B cell (primary cell): ENCODE data around the gene SPOP. TPM values are rescaled to one million over a fixed set of nuclear protein-coding genes. Genes with fewer than 3 reads are reported as not detected.

ENCODE experiments used
- ATAC-seq: fragments of 200-7000 bp; cut with Tn5 transposase; one replicate; pipeline ENCODE4 v1.10.0; 2021; ENCODE audit warnings: low read depth, mild to moderate bottlenecking, moderate number of reproducible peaks, moderate library complexity
- CTCF ChIA-PET: fragments of 350-600 bp; sonication (Branson Sonifier 250); formaldehyde crosslinking; loops from one replicate; lab custom pipeline; 2021; ENCODE audit warnings: antibody characterized with exemption, inconsistent platforms; lab: Charles Lee
- POLR2A ChIA-PET: fragments of 350-600 bp; sonication (Branson Sonifier 250); formaldehyde crosslinking; loops from one replicate; lab custom pipeline; 2021; ENCODE audit warnings: antibody characterized with exemption; lab: Charles Lee
- DNase-seq: peaks from one replicate; pipeline ENCODE4 v3.0.0; 2013
- H2AFZ ChIP-seq: 2 replicates; pipeline ENCODE4 v1.6.1; 2012; ENCODE audit warnings: mild to moderate bottlenecking, low read depth, low read length; ENCODE audit not compliant: insufficient read depth, poor library complexity, severe bottlenecking
- H3K27ac ChIP-seq, 2 donors: 1 replicate in 1 of 2; 2 replicates in 1 of 2; pipeline ENCODE4 v1.5.1; 2012 to 2013; ENCODE audit warnings: low read length in 2 of 2, mild to moderate bottlenecking in 2 of 2, moderate library complexity in 1 of 2
- H3K27me3 ChIP-seq, 4 experiments: fragments of 200-600 bp in 1 of 4; sonication (generic) in 1 of 4; replicated peaks in 1 of 4; 1 replicate in 2 of 4; 2 replicates in 2 of 4; pipeline versions ENCODE4 v1.6.1 to v1.7.0; 2013 to 2016; ENCODE audit warnings: low read length in 3 of 4, mild to moderate bottlenecking in 2 of 4, mixed read lengths in 1 of 4, moderate library complexity in 1 of 4; ENCODE audit not compliant: insufficient read depth in 4 of 4, control insufficient read depth in 3 of 4; ENCODE audit errors: control extremely low read depth in 1 of 4
- H3K36me3 ChIP-seq, 2 experiments: replicated peaks in 1 of 2; 1 replicate in 1 of 2; 2 replicates in 1 of 2; pipeline versions ENCODE4 v1.6.1 to v1.7.1; 2013; ENCODE audit warnings: low read length in 1 of 2; ENCODE audit not compliant: insufficient read depth in 2 of 2, control insufficient read depth in 1 of 2; ENCODE audit errors: control extremely low read depth in 1 of 2, extremely low read depth in 1 of 2
- H3K4me1 ChIP-seq, 2 donors: fragments of 200-600 bp in 1 of 2; sonication (generic) in 1 of 2; 1 replicate in 1 of 2; 2 replicates in 1 of 2; pipeline versions ENCODE4 v1.5.1 to v1.6.1; 2013 to 2017; ENCODE audit warnings: low read length in 2 of 2; ENCODE audit not compliant: control insufficient read depth in 2 of 2, insufficient read depth in 2 of 2
- H3K4me2 ChIP-seq: replicated peaks from 2 replicates; pipeline ENCODE3; 2012; ENCODE audit warnings: mild to moderate bottlenecking, low read depth, low read length; ENCODE audit not compliant: poor library complexity, severe bottlenecking
- H3K4me3 ChIP-seq, 5 experiments: fragments of 200-600 bp in 1 of 5; sonication (generic) in 1 of 5; 1 replicate in 3 of 5; 2 replicates in 2 of 5; pipeline versions ENCODE4 v1.5.1 to v1.7.0; 2011 to 2016; ENCODE audit warnings: low read length in 4 of 5, mild to moderate bottlenecking in 4 of 5, low read depth in 2 of 5, control low read depth in 1 of 5, moderate library complexity in 1 of 5; ENCODE audit not compliant: insufficient read depth in 1 of 5; ENCODE audit errors: control extremely low read depth in 1 of 5, extremely low read depth in 1 of 5
- H3K79me2 ChIP-seq: fragments of 200-600 bp; sonication (generic); one replicate; pipeline ENCODE4 v1.6.0; 2016; ENCODE audit warnings: low read length; ENCODE audit not compliant: control insufficient read depth, insufficient read depth
- H3K9ac ChIP-seq: fragments of 200-600 bp; sonication (generic); 2 replicates; pipeline ENCODE4 v1.6.1; 2017; ENCODE audit warnings: mild to moderate bottlenecking, low read length, moderate library complexity
- H3K9me3 ChIP-seq, 3 donors: one replicate each; pipeline versions ENCODE4 v1.6.1 to v1.7.1; 2013; ENCODE audit warnings: low read length in 2 of 3; ENCODE audit not compliant: control insufficient read depth in 2 of 3, insufficient read depth in 1 of 3; ENCODE audit errors: control extremely low read depth in 1 of 3
- H4K20me1 ChIP-seq: 2 replicates; pipeline ENCODE4 v1.6.0; 2012; ENCODE audit warnings: mild to moderate bottlenecking, low read length; ENCODE audit not compliant: insufficient read depth, control insufficient read depth, poor library complexity, severe bottlenecking
- H3K27ac Mint-ChIP-seq: one replicate; pipeline ENCODE4 v1.8.0; 2021; ENCODE audit warnings: mixed read lengths
- H3K27me3 Mint-ChIP-seq: one replicate; pipeline ENCODE4 v1.8.0; 2021; ENCODE audit warnings: mixed read lengths
- H3K4me1 Mint-ChIP-seq: one replicate; pipeline ENCODE4 v1.8.0; 2021; ENCODE audit warnings: mixed read lengths
- H3K4me3 Mint-ChIP-seq: one replicate; pipeline ENCODE4 v1.8.0; 2021; ENCODE audit warnings: mixed read lengths
- H3K9me3 Mint-ChIP-seq: one replicate; pipeline ENCODE4 v1.8.0; 2022; ENCODE audit warnings: mixed read lengths; ENCODE audit not compliant: insufficient read depth
- EZH2 ChIP-seq: IDR thresholded peaks from 2 replicates; pipeline ENCODE4 v1.6.1; 2012; ENCODE audit warnings: borderline replicate concordance, low read depth, mild to moderate bottlenecking, moderate library complexity, low read length; ENCODE audit not compliant: insufficient read depth, poor library complexity, severe bottlenecking
- whole genome bisulfite sequencing: methylation state at CpG from one replicate; pipeline ENCODE4 v1.1.5; 2013; ENCODE audit warnings: missing lambda C conversion rate; ENCODE audit not compliant: insufficient coverage; 5-methylcytosine and 5-hydroxymethylcytosine counted together
- intact Hi-C: fragments of 100-400 bp; cut with micrococcal nuclease; formaldehyde crosslinking; loops from one replicate; pipeline ENCODE4 v1.10.0; 2022
- polyA plus RNA-seq: library from polyadenylated mRNA; depleted of rRNA; stranded (reverse); fragments of >200 nt; gene quantifications from 2 replicates; pipeline ENCODE4 v1.2.3, GENCODE V29; 2012
- total RNA-seq, 2 donors: library from RNA; stranded (reverse); fragments of 120-200 nt in 1 of 2; gene quantifications; 1 replicate in 1 of 2; 2 replicates in 1 of 2; pipeline versions ENCODE4 v1.2.3 to v1.2.4, GENCODE V29; 2013 to 2022
- TF ChIP-seq, protein P1 (sequence below): fragments of 200-600 bp; IDR thresholded peaks from one replicate; pipeline ENCODE4 v1.8.0; 2022; ENCODE audit warnings: antibody characterized with exemption, mild to moderate bottlenecking

SPOP gene
- total and polyA plus RNA-seq, 2 donors (not counting 1 experiment from before 2014, with no cell fraction given), result 27.0 to 72.1 TPM

DNA sequence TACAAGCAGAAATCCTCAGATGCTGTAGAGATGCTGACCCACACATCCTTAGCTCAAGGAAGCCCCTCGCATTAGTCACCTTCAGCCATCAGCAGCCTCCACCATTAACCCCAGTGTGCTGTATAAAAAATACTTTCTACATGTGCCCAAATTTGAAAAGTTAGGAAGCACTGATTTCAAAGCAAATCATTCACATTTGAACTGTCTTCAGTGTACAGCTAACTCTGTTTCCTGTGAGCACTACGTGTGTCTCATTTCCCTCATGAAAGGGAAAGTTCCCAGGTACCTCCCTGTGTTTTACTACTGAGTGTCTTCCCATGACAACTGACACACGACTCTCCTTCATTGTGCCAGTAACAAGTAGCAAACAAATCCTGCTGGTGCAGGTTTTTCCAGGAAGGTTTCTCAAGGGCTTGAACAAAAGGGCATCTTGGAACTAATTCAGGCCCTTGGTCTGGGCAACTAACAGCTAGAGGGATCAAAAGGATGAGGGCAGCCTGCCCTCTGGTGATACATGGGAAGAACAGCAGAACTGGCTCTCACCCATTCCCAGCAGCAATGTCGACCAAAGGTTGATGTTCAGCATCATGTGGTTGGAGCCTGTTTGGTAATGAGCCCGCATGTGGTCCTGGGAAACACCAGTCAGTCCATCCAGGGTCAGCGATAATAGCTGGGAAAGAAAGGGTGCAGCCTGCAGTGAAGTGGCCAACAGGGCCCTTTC, 25.8 kb upstream of the SPOP start:
- H3K36me3 ChIP-seq, result peaks cover 0 to 63% of the 10 kb centered on the region in 2 experiments
- H3K79me2 ChIP-seq, result peaks cover 22% of the 10 kb centered on the region
- no peak overlapping the region for H3K27ac Mint-ChIP-seq
- no peak overlapping the region for H3K4me3 ChIP-seq
- no peaks in the 10 kb centered on the region for H3K9me3 ChIP-seq
- intact Hi-C loops, result loop anchor here (10.0 kb wide), 2 partner anchors 209 to 289 kb away; partner anchors contain the start of genes NGFR and PHB1
- H3K27me3 ChIP-seq, result no peaks in the 10 kb centered on the region
- CTCF ChIA-PET, result interaction anchor here (1.6 to 24.9 kb wide), 3 partner anchors 7 to 135 kb away, joined by 5 to 485 read pairs (median 41); partner anchors contain the start of gene NXPH3
- H3K27ac ChIP-seq, result no peak overlapping the region
- TF ChIP-seq EZH2, result no peak
- no peaks in the 10 kb centered on the region for H3K9me3 Mint-ChIP-seq
- no peak for ATAC-seq
- POLR2A ChIA-PET, result no interaction called here
- no peak overlapping the region for H3K4me3 Mint-ChIP-seq
- H2AFZ ChIP-seq, result no peak overlapping the region
- H4K20me1 ChIP-seq, result peaks cover 7% of the 10 kb centered on the region
- H3K4me1 ChIP-seq, result peaks cover 15 to 22% of the 10 kb centered on the region in 2 donors
- no peak for DNase-seq
- no peak overlapping the region for H3K4me2 ChIP-seq
- no peaks in the 10 kb centered on the region for H3K27me3 Mint-ChIP-seq
- no peak overlapping the region for H3K9ac ChIP-seq
- H3K4me1 Mint-ChIP-seq, result peaks cover 24% of the 10 kb centered on the region
- WGBS, result 75% methylated on average over 5 of the region's 6 CpGs

DNA sequence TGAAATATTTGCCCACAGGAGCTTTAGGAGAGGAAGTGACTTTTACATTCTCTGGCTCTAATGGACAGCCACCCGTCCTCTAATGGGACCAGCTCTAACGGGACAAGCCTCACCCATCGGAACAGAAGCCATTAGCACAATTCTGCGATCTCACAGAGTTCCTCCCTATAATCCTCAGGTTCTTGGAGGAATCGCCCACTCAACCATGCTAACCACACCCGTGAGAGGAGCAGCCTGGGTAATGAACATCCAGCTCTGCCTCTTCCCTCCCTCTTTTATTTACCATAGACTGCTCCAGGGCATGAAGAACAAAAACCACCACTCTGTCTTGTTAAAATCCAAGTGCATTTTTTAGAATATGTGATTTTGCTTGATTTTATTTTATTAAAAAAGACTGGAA, 23.1 kb upstream of the SPOP start:
- H3K27ac ChIP-seq, result no peak overlapping the region
- no peak overlapping the region for H2AFZ ChIP-seq
- peaks cover 6 to 10% of the 10 kb centered on the region in 2 donors for H3K4me1 ChIP-seq
- no peak for DNase-seq
- peaks cover 7% of the 10 kb centered on the region for H3K79me2 ChIP-seq
- no peaks in the 10 kb centered on the region for H3K9me3 Mint-ChIP-seq
- H3K4me1 Mint-ChIP-seq, result peaks cover 13% of the 10 kb centered on the region
- peaks cover 0 to 60% of the 10 kb centered on the region in 2 experiments for H3K36me3 ChIP-seq
- no peak overlapping the region for H3K9ac ChIP-seq
- no peaks in the 10 kb centered on the region for H3K27me3 Mint-ChIP-seq
- WGBS, result 95% methylated on average over 6 of the region's 6 CpGs
- H3K4me3 ChIP-seq, result no peak overlapping the region
- no peak overlapping the region for H3K27ac Mint-ChIP-seq
- TF ChIP-seq EZH2, result no peak
- TF ChIP-seq, protein P1, sequence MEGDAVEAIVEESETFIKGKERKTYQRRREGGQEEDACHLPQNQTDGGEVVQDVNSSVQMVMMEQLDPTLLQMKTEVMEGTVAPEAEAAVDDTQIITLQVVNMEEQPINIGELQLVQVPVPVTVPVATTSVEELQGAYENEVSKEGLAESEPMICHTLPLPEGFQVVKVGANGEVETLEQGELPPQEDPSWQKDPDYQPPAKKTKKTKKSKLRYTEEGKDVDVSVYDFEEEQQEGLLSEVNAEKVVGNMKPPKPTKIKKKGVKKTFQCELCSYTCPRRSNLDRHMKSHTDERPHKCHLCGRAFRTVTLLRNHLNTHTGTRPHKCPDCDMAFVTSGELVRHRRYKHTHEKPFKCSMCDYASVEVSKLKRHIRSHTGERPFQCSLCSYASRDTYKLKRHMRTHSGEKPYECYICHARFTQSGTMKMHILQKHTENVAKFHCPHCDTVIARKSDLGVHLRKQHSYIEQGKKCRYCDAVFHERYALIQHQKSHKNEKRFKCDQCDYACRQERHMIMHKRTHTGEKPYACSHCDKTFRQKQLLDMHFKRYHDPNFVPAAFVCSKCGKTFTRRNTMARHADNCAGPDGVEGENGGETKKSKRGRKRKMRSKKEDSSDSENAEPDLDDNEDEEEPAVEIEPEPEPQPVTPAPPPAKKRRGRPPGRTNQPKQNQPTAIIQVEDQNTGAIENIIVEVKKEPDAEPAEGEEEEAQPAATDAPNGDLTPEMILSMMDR, result no peak
- intact Hi-C loops, result loop anchor here (10.0 kb wide), 2 partner anchors 206 to 286 kb away; partner anchors contain the start of genes NGFR and PHB1
- H3K4me3 Mint-ChIP-seq, result no peak overlapping the region
- H3K4me2 ChIP-seq, result no peak overlapping the region
- no peaks in the 10 kb centered on the region for H3K27me3 ChIP-seq
- ATAC-seq, result no peak
- H4K20me1 ChIP-seq, result peaks cover 2% of the 10 kb centered on the region
- ChIA-PET POLR2A (no interaction called here), CTCF (interaction anchor here (1.5 to 24.9 kb wide), 2 partner anchors 78 to 132 kb away, joined by 3 to 485 read pairs; partner anchors contain the start of gene NXPH3)
- H3K9me3 ChIP-seq, result no peaks in the 10 kb centered on the region
